Measurements from ENCODE around the gene ADAM23.

- TF ChIP-seq CTCF (IDR thresholded peaks at IDR 0.05; ENCODE audit: low read depth, low read length) (no peak), EZH2phosphoT487 (IDR thresholded peaks at IDR 0.05; ENCODE audit: low read depth) (no peak)
These were observed 37.7 kb downstream of the ADAM23 start for GRCh38 chr2:206481056-206481455.
